Tibial artery (tissue), 4 donors: ENCODE results near the gene GOLT1A.

Experiments
- DNase-seq, 2 donors: peaks; one replicate each; pipeline ENCODE4 v3.0.0-alpha.2; 2019
- H3K27ac ChIP-seq, 2 donors: fragments of 200-600 bp; sonication (generic) in 1 of 2; 1 replicate in 1 of 2; 2 replicates in 1 of 2; pipeline ENCODE4 v1.5.1; 2018 to 2019; ENCODE audit warnings: mild to moderate bottlenecking in 1 of 2
- H3K27me3 ChIP-seq, 2 donors: fragments of 200-600 bp; sonication (generic) in 1 of 2; one replicate each; pipeline versions ENCODE4 v1.5.1 to v1.6.0; 2016 to 2019
- H3K36me3 ChIP-seq, 3 donors: fragments of 200-600 bp; sonication (generic) in 2 of 3; one replicate each; pipeline ENCODE4 v1.5.1; 2016 to 2019; ENCODE audit warnings: mild to moderate bottlenecking in 2 of 3
- H3K4me1 ChIP-seq, 4 donors: fragments of 200-600 bp; sonication (generic) in 2 of 4; 1 replicate in 3 of 4; 2 replicates in 1 of 4; pipeline ENCODE4 v1.5.1; 2016 to 2019
- H3K4me3 ChIP-seq, 2 donors: fragments of 200-600 bp; sonication (generic) in 1 of 2; 1 replicate in 1 of 2; 2 replicates in 1 of 2; pipeline ENCODE4 v1.5.1; 2018 to 2019; ENCODE audit warnings: mild to moderate bottlenecking in 2 of 2
- H3K9me3 ChIP-seq, 3 donors: fragments of 200-600 bp; sonication (generic) in 1 of 3; one replicate each; pipeline ENCODE4 v1.5.1; 2016 to 2019
- CTCF ChIP-seq, 2 experiments: fragments of 200-600 bp in 1 of 2; fragments of 450-650 bp in 1 of 2; IDR thresholded peaks; one replicate each; pipeline ENCODE4 v1.5.1; 2017 to 2019; ENCODE audit warnings: antibody characterized with exemption in 2 of 2, mild to moderate bottlenecking in 1 of 2, moderate library complexity in 1 of 2
- intact Hi-C: fragments of 100-400 bp; cut with DNase I; formaldehyde crosslinking; loops from one replicate; pipeline ENCODE4 v1.15.0; 2023; ENCODE audit warnings: low total_unique reads

Gene GOLT1A

GRCh38 chr1:204152310-204153044 is 61.3 kb downstream of the GOLT1A start:
- Histone ChIP-seq H3K4me3 (peak overlapping the region; percentile 91 to 92), H3K4me1 (peaks cover 5 to 42% (median 20%) of the 10 kb centered on the region in 4 donors), H3K27ac (peak overlapping the region; percentile 96 to 97), H3K27me3 (peaks cover 0 to 6% of the 10 kb centered on the region in 2 donors), H3K9me3 (no peaks in the 10 kb centered on the region), H3K36me3 (peaks cover 0 to 2% (median 0%) of the 10 kb centered on the region in 3 donors)
- no peak for TF ChIP-seq CTCF (IDR thresholded peaks at IDR 0.05)
- no peak for DNase-seq
- intact Hi-C loops: no loop called here

GRCh38 chr1:204151552-204152309 is 62.1 kb downstream of the GOLT1A start, which contains the start of gene ETNK2:
Gene ETNK2 (minus strand): TSS chr1:204152044. CDS start chr1:204151852, 192 bp downstream.
- peak; percentile 51 to 89 for DNase-seq
- Histone ChIP-seq H3K4me1 (peaks cover 5 to 42% (median 20%) of the 10 kb centered on the region in 4 donors), H3K27me3 (peaks cover 0 to 6% of the 10 kb centered on the region in 2 donors), H3K4me3 (peak within 1 kb of the TSS; percentile 91 to 92), H3K27ac (peak within 1 kb of the TSS; percentile 96 to 97), H3K36me3 (peaks cover 0 to 10% (median 0%) of the 10 kb centered on the region in 3 donors), H3K9me3 (no peaks in the 10 kb centered on the region)
- intact Hi-C loops: no loop called here
- no peak for TF ChIP-seq CTCF (IDR thresholded peaks at IDR 0.05)

GRCh38 chr1:204150702-204151551 is 62.9 kb downstream of the GOLT1A start:
- DNase-seq: peak; percentile 60 to 85
- Histone ChIP-seq H3K27ac (peak overlapping the region; percentile 96 to 97), H3K4me3 (peak overlapping the region; percentile 91 to 92), H3K27me3 (peaks cover 0 to 2% of the 10 kb centered on the region in 2 donors), H3K36me3 (peaks cover 0 to 18% (median 0%) of the 10 kb centered on the region in 3 donors), H3K9me3 (no peaks in the 10 kb centered on the region), H3K4me1 (peaks cover 5 to 42% (median 20%) of the 10 kb centered on the region in 4 donors)
- TF ChIP-seq CTCF (IDR thresholded peaks at IDR 0.05): no peak
- intact Hi-C loops: no loop called here

GRCh38 chr1:204149635-204150565 is 63.9 kb downstream of the GOLT1A start:
- peak; percentile 57 to 86 for DNase-seq
- Histone ChIP-seq H3K4me3 (peak overlapping the region; percentile 91 to 92), H3K36me3 (peaks cover 0 to 28% (median 0%) of the 10 kb centered on the region in 3 donors), H3K27me3 (no peaks in the 10 kb centered on the region), H3K4me1 (peaks cover 5 to 42% (median 20%) of the 10 kb centered on the region in 4 donors), H3K27ac (peak overlapping the region; percentile 96 to 97), H3K9me3 (no peaks in the 10 kb centered on the region)
- TF ChIP-seq CTCF (IDR thresholded peaks at IDR 0.05): no peak
- intact Hi-C loops: no loop called here
